HepG2 (cell line): ENCODE results near the gene KRTDAP. TPM values are rescaled to one million over a fixed set of nuclear protein-coding genes. Genes with fewer than 3 reads are reported as not detected.

Experiments used
- EED ChIP-seq: sonication (generic); formaldehyde crosslinking; IDR thresholded peaks from 2 replicates; pipeline ENCODE4 v1.5.0; 2020; ENCODE audit warnings: mild to moderate bottlenecking, missing genetic modification reagents
- FOXP1 ChIP-seq, 2 experiments: fragments of 450-650 bp in 1 of 2; IDR thresholded peaks; 2 replicates each; pipeline ENCODE4 v1.6.1; 2017 to 2018; ENCODE audit warnings: antibody characterized with exemption in 1 of 2
- GTF2F1 ChIP-seq: fragments of 150-350 bp; IDR thresholded peaks from 2 replicates; pipeline ENCODE4 v1.6.1; 2014; ENCODE audit warnings: low read length
- HMGA1 ChIP-seq: sonication (generic); formaldehyde crosslinking; conservative IDR thresholded peaks from 2 replicates; pipeline ENCODE4 v1.4.0; 2020; ENCODE audit warnings: missing genetic modification reagents
- LCORL ChIP-seq, 2 experiments: fragments of 450-650 bp in 1 of 2; sonication (generic) in 1 of 2; formaldehyde crosslinking in 1 of 2; IDR thresholded peaks; 2 replicates each; pipeline versions ENCODE4 v1.5.0 to v1.6.1; 2017 to 2020; ENCODE audit warnings: antibody characterized with exemption in 1 of 2, missing genetic modification reagents in 1 of 2
- MBNL3 ChIP-seq: fragments of 250-450 bp; sonication (Bioruptor Pico); conservative IDR thresholded peaks from 2 replicates; pipeline ENCODE4 v1.8.0; 2022; ENCODE audit warnings: mild to moderate bottlenecking, inconsistent platforms
- RBFOX2 ChIP-seq: fragments of 200-400 bp; formaldehyde crosslinking; IDR thresholded peaks from 2 replicates; pipeline ENCODE4 v1.6.1; 2017; ENCODE audit warnings: low read depth, mild to moderate bottlenecking, low read length
- SALL1 ChIP-seq: sonication (generic); formaldehyde crosslinking; IDR thresholded peaks from 2 replicates; pipeline ENCODE4 v1.8.0; 2022; ENCODE audit warnings: mild to moderate bottlenecking, missing genetic modification reagents
- TBX2 ChIP-seq: sonication (generic); formaldehyde crosslinking; IDR thresholded peaks from 2 replicates; pipeline ENCODE4 v1.5.0; 2020; ENCODE audit warnings: missing genetic modification reagents, mild to moderate bottlenecking, borderline replicate concordance
- ZBTB8A ChIP-seq: sonication (generic); formaldehyde crosslinking; IDR thresholded peaks from 2 replicates; pipeline ENCODE4 v1.4.0; 2020; ENCODE audit warnings: mild to moderate bottlenecking, low read depth, missing genetic modification reagents, borderline replicate concordance
- ZFP36 ChIP-seq: fragments of 150-350 bp; IDR thresholded peaks from 2 replicates; pipeline ENCODE4 v1.6.1; 2018; ENCODE audit warnings: borderline replicate concordance, low read length, low read depth; ENCODE audit not compliant: partially characterized antibody
- ZNF230 ChIP-seq: sonication (generic); formaldehyde crosslinking; IDR thresholded peaks from 2 replicates; pipeline ENCODE4 v1.4.0; 2020; ENCODE audit warnings: mild to moderate bottlenecking, missing genetic modification reagents
- ZNF598 ChIP-seq: sonication (generic); formaldehyde crosslinking; IDR thresholded peaks from 2 replicates; pipeline ENCODE4 v1.5.1; 2020; ENCODE audit warnings: mild to moderate bottlenecking, missing genetic modification reagents, borderline replicate concordance
- ZNF768 ChIP-seq: sonication (generic); formaldehyde crosslinking; IDR thresholded peaks from 2 replicates; pipeline ENCODE4 v1.4.0; 2020; ENCODE audit warnings: missing genetic modification reagents
- polyA plus RNA-seq, 8 experiments: library from polyadenylated mRNA; depleted of rRNA in 3 of 8; stranded (reverse) in 7 of 8; unstranded in 1 of 8; fragments of >200 nt; fragmentation: Illumina TruSeq in 4 of 8; extraction: Trizol in 4 of 8; gene quantifications; 2 replicates each; pipeline versions ENCODE4 v1.2.1 to v1.2.3, GENCODE V29; 2011 to 2016; ENCODE audit warnings: low read depth in 4 of 8, missing spikeins in 1 of 8, mixed read lengths in 1 of 8; ENCODE audit not compliant: insufficient read depth in 1 of 8
- total RNA-seq, 5 experiments: library from RNA; depleted of rRNA; stranded (reverse); fragments of >200 nt; fragmentation: Illumina TruSeq; extraction: Trizol; gene quantifications; 2 replicates each; pipeline ENCODE4 v1.2.3, GENCODE V29; 2016; ENCODE audit warnings: low read depth in 1 of 5
- TF ChIP-seq, protein P1 (sequence below): IDR thresholded peaks from 2 replicates; pipeline ENCODE4 v1.6.1; 2016; ENCODE audit warnings: control low read depth
- TF ChIP-seq, protein P2 (sequence below): sonication (generic); formaldehyde crosslinking; IDR thresholded peaks from 2 replicates; pipeline ENCODE4 v1.4.0; 2020; ENCODE audit warnings: missing genetic modification reagents
- TF ChIP-seq, protein P3 (sequence below): IDR thresholded peaks from 2 replicates; pipeline ENCODE4 v1.6.1; 2016; ENCODE audit warnings: missing biosample characterization, missing genetic modification reagents, low read depth
- TF ChIP-seq, protein P4 (sequence below): IDR thresholded peaks from 2 replicates; pipeline ENCODE4 v1.6.1; 2016; ENCODE audit warnings: low read depth, control low read depth
- TF ChIP-seq, protein P5 (sequence below): sonication (generic); formaldehyde crosslinking; IDR thresholded peaks from 2 replicates; pipeline ENCODE4 v1.5.0; 2020; ENCODE audit warnings: mild to moderate bottlenecking, missing genetic modification reagents, borderline replicate concordance

The KRTDAP gene
- total and polyA plus RNA-seq, 2 of the 13 experiments (the other 11 are each of a cell fraction or from before 2014, with no cell fraction given) = 0.86 to 1.5 TPM

DNA sequence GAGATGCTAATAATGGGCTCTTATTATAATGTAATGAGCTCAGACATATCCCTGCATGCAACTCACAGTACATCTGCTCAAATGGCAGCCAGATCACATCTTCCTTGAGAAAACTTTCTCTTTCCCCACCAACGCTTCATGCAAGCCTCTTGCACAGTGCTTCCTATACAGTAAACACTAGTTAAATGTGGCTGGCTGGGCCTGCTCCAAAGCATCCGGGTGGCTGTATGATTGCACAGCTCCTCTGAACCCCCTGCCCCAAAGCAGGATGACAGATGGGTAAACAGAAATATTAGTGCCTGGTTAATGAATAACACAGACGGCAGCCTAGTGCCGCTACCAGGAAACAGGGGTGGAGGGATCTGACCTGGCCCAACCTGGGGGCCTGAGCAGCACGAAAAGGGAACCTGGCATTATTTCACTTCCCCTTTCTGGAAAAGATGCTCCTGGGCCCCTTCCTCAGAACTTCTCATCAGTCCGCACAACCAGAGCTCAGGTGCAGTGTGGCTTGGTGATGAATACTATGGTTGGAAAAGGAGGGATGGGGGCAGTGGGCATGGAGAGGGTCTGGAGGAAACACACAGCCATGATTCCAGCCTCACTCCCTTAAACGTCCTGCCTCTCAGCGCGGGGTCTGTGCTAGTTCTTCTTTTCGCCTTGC lies 31.4 kb downstream of the KRTDAP start (continued):
- TF ChIP-seq, protein P1, sequence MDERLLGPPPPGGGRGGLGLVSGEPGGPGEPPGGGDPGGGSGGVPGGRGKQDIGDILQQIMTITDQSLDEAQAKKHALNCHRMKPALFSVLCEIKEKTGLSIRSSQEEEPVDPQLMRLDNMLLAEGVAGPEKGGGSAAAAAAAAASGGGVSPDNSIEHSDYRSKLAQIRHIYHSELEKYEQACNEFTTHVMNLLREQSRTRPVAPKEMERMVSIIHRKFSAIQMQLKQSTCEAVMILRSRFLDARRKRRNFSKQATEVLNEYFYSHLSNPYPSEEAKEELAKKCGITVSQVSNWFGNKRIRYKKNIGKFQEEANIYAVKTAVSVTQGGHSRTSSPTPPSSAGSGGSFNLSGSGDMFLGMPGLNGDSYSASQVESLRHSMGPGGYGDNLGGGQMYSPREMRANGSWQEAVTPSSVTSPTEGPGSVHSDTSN (CRISPR knock-in tag) = 0 out of 2 replicates have a peak, but pooled peaks have one; percentile 31
- no peak for TF ChIP-seq ZBTB8A (CRISPR knock-in tag)
- peak; percentile 31; the same call in 1 of the 2 replicates for TF ChIP-seq ZNF230
- TF ChIP-seq, protein P2, sequence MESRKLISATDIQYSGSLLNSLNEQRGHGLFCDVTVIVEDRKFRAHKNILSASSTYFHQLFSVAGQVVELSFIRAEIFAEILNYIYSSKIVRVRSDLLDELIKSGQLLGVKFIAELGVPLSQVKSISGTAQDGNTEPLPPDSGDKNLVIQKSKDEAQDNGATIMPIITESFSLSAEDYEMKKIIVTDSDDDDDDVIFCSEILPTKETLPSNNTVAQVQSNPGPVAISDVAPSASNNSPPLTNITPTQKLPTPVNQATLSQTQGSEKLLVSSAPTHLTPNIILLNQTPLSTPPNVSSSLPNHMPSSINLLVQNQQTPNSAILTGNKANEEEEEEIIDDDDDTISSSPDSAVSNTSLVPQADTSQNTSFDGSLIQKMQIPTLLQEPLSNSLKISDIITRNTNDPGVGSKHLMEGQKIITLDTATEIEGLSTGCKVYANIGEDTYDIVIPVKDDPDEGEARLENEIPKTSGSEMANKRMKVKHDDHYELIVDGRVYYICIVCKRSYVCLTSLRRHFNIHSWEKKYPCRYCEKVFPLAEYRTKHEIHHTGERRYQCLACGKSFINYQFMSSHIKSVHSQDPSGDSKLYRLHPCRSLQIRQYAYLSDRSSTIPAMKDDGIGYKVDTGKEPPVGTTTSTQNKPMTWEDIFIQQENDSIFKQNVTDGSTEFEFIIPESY (CRISPR knock-in tag) = no peak
- no peak for TF ChIP-seq ZNF598 (CRISPR knock-in tag)
- TF ChIP-seq, protein P3, sequence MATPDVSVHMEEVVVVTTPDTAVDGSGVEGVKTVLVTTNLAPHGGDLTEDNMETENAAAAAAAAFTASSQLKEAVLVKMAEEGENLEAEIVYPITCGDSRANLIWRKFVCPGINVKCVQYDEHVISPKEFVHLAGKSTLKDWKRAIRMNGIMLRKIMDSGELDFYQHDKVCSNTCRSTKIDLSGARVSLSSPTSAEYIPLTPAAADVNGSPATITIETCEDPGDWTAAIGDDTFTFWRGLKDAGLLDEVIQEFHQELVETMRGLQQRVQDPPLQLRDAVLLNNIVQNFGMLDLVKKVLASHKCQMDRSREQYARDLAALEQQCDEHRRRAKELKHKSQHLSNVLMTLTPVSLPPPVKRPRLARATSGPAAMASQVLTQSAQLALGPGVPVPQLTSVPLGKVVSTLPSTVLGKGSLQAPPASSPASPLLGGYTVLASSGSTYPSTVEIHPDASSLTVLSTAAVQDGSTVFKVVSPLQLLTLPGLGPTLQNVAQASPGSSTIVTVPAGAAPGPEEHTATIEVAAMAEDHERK = no peak
- no peak for TF ChIP-seq HMGA1 (CRISPR knock-in tag)
- no peak for TF ChIP-seq RBFOX2
- no peak for TF ChIP-seq EED (CRISPR knock-in tag)
- TF ChIP-seq GTF2F1 = no peak
- no peak for TF ChIP-seq LCORL (IDR thresholded peaks at IDR 0.05)
- peak; percentile 90 for TF ChIP-seq LCORL (CRISPR knock-in tag; IDR thresholded peaks at IDR 0.05)
- no peak for TF ChIP-seq ZFP36
- peak; percentile 56; the same call in 1 of the 2 replicates for TF ChIP-seq TBX2 (CRISPR knock-in tag)
- TF ChIP-seq, protein P4, sequence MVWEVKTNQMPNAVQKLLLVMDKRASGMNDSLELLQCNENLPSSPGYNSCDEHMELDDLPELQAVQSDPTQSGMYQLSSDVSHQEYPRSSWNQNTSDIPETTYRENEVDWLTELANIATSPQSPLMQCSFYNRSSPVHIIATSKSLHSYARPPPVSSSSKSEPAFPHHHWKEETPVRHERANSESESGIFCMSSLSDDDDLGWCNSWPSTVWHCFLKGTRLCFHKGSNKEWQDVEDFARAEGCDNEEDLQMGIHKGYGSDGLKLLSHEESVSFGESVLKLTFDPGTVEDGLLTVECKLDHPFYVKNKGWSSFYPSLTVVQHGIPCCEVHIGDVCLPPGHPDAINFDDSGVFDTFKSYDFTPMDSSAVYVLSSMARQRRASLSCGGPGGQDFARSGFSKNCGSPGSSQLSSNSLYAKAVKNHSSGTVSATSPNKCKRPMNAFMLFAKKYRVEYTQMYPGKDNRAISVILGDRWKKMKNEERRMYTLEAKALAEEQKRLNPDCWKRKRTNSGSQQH = no peak
- peak; percentile 98 for TF ChIP-seq SALL1
- TF ChIP-seq MBNL3 (CRISPR knock-in tag) = no peak
- TF ChIP-seq, protein P5, sequence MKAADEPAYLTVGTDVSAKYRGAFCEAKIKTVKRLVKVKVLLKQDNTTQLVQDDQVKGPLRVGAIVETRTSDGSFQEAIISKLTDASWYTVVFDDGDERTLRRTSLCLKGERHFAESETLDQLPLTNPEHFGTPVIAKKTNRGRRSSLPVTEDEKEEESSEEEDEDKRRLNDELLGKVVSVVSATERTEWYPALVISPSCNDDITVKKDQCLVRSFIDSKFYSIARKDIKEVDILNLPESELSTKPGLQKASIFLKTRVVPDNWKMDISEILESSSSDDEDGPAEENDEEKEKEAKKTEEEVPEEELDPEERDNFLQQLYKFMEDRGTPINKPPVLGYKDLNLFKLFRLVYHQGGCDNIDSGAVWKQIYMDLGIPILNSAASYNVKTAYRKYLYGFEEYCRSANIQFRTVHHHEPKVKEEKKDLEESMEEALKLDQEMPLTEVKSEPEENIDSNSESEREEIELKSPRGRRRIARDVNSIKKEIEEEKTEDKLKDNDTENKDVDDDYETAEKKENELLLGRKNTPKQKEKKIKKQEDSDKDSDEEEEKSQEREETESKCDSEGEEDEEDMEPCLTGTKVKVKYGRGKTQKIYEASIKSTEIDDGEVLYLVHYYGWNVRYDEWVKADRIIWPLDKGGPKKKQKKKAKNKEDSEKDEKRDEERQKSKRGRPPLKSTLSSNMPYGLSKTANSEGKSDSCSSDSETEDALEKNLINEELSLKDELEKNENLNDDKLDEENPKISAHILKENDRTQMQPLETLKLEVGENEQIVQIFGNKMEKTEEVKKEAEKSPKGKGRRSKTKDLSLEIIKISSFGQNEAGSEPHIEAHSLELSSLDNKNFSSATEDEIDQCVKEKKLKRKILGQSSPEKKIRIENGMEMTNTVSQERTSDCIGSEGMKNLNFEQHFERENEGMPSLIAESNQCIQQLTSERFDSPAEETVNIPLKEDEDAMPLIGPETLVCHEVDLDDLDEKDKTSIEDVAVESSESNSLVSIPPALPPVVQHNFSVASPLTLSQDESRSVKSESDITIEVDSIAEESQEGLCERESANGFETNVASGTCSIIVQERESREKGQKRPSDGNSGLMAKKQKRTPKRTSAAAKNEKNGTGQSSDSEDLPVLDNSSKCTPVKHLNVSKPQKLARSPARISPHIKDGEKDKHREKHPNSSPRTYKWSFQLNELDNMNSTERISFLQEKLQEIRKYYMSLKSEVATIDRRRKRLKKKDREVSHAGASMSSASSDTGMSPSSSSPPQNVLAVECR = peak; percentile 62; the same call in 1 of the 2 replicates
- TF ChIP-seq FOXP1 (IDR thresholded peaks at IDR 0.05) = no peak
- TF ChIP-seq FOXP1 (CRISPR knock-in tag; IDR thresholded peaks at IDR 0.05) = peak; percentile 90
- TF ChIP-seq ZNF768 (CRISPR knock-in tag) = peak; percentile 38; the same call in 1 of the 2 replicates
